GM19397 (cell line): ENCODE data around the gene CCDC117.

ENCODE experiments used
- ATAC-seq: cut with Tn5 transposase; IDR thresholded peaks from one replicate; pipeline ENCODE4 v1.9.1; 2021; ENCODE audit warnings: mild to moderate bottlenecking, moderate library complexity; ENCODE audit not compliant: unreplicated experiment

CCDC117 gene

DNA sequence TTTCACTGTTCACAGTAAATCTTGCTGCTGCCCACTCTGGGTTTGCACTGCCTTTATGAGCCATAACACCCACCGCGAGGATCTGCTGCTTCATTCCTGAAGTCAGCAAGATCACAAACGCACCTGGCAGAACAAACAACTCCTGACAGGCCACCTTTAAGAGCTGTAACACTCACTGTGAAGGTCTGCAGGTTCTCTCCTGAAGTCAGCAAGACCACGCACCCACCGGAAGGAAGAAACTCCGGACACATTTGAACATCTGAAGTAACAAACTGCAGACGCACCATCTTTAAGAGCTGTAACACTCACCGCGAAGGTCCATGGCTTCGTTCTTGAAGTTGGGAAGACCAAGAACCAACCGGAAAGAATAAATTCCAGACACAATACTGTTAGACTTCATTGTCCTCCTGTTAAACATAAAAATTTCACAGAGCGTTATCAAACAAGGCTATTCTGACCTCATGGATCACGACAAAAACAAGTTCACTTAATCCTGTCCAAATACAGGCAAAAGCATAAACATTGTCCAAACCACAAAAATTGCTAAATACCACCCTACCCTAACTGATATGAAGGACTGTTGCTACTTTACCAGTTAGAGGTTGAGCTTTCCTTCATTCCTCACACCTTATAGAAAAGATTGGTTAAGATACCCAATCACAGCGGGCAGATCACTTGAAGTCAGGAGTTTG lies 3.0 kb upstream of the CCDC117 start:
- no peak for ATAC-seq

DNA sequence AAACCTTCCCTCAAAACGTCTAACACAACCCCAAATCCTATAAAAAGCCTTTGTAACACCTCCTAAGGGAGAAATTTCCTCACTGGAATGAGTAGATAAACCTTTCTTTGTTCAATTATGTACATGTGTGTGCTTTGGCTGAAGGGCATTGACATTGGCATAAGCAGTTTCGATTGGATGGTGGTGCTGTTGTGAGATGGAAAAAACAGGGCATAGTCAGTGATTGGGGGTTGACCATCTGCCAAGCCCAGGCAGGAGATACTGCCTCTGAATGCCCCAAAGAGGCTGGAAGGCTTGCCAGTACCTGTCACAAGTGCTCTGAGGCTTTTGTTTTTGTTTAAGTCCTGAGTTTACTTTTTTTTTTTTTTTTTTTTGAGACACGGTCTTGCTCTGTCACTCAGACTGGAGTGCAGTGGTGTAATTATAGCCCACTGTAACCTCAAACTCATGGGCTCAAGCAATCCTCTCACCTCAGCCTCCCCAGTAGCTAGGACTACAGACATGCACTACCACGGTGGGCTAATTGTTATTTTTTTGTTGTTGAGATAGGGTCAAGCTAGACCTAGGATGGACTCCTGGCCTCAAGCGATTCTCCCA lies 1.2 kb upstream of the CCDC117 start:
- ATAC-seq = no peak

DNA sequence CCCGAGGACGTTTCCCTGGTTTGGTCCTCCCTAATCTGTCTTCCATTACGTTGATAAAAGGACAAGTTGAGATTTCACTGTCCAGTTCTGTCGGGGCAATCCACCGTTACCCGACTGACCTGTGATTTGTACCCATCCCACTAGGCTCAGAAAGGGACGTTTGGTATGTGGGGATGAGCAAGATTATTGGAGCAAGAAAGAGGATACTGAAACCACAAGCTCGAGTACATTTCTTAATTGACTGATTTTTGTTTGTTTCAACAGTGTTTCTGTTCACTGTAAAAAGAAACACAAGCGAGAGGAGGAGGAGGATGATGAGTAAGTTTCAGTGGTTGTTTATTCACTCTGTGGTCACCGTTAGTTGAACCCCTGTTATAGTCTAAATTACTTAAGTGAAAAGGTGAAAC lies 969 bp downstream of the CCDC117 start:
- peak; percentile 7 for ATAC-seq

DNA sequence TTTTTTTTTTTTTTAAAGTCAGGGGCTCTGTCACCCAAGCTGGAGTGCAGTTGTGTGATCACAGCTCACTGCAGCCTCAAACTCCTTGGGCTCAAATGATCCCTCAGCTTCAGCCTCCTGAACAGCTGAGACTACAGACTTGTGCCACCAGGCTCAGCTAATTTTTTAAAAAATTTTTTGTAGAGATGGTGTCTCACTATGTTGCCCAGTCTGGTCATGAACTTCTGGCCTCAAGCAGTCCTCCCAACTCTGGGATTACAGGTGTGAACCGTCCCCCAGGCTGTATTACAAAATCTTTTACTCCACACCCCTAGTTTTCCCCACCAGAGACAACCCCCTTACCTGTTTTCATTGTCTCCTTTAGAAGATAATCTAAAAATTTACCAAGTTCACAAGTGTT lies 1.9 kb downstream of the CCDC117 start:
- ATAC-seq = no peak

DNA sequence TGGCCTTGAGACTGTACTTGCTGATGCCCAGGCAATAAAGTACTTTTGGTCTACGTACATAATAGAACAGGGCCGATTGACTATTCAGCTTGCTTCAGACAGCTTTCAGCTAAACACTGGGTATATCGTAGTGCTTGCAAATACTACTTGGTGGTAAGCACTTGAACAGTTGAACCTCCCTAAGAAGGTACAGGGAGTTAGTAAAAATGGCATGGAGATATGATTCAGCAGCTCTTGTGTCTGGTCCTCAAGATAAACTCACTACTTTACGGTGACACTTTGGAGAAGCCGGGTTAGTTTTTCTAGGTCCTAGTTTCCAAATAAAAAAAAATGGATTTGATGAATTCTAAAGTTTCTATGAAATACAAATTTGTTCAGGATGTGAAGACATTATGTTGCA lies 7.3 kb downstream of the CCDC117 start:
- no peak for ATAC-seq

DNA sequence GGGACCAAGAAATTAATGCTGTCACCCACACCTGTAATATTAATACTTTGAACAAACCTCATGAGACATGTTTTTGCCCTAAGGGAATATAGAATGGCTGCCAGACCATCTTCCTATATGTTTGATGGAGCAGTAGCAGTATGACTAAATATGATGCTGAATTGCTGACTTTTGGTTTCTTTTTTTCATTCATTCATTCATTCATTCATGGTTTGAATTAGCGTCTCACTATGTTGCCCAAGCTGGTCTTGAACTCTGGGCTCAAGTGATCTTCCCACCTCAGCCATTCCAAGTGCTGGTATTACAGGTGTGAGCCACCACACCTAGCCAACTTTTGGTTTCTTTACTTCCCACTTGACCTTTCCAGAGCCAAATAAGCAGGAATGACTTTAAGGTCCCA lies 7.8 kb downstream of the CCDC117 start:
- no peak for ATAC-seq

DNA sequence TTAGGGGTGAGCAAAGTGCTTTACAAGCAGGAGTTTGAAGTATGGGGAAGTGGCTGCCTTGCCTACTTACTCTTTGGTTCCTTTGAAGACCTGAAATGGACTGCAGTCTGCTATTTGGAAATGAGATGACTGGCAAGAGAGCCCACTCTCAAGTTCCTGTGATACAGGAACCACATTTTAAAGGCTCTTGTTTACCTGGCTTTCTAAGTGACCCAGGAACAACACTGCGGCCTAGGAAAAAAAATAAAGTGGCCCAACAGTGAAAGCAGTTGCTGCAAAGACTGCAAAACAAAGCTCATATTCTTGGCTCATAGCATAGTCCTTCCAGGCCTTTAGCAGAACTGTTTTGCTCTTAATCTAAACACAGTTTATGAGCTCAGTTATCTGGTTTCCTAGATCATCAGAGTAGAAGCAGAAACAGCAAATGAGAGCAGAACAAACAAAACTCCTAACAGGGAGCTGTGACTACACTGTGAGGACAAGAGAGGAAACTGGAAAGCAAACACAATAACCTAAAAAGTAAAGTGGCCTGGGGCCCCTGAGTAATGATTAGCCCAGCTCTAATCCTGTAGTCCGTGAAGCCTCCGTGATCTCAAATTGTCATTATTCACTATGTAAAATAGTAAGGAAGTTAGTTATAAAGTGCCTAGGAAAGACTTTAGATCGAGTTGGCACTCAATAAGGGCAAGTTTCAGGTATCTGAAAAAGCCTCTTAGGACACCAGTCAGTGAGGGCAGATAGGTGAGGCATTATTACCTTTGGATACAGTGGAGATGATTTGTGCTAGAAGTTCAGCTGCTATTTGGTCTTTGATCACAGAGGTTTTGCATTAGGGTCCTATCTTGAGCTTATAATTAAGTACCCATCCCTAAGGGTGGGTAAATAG lies 11.5 kb downstream of the CCDC117 start:
- no peak for ATAC-seq

DNA sequence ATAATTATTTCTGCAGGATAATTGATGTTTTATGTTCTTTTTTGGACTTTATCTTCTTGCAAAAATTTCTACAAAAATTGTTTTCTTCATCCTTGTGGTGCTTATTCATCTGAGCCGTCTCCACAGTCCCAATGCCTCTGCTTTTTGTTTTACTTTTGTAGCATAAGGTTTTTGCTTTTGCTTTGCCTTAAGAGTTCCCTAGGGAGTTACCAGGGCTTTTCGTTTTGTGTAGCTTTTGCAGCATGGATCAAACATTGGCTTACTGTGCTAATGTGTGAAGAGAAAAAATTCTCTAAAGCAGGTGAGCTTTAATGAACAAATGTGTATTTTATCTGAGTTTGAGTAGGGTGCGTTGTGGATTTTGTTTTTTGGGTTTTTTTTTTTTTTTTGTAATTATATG lies 16.1 kb downstream of the CCDC117 start:
- no peak for ATAC-seq

DNA sequence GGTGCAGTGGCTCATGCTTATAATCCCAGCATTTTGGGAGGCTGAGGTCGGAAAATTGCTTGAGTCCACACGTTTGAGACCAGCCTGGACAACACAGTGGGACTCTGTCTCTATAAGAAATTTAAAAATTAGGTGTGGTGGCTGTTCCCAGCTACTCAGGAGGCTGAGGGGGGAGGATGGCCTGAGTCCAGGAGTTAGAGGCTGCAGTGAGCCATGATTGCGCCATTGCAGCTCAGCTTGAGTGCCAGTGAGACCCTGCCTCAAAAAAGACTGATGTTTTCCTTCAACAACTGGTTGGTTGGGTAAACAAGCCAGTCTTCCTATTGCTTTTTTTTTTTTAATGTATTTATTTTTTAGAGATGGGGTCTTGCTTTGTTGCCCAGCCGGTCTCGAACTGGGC lies 18.6 kb downstream of the CCDC117 start:
- no peak for ATAC-seq

DNA sequence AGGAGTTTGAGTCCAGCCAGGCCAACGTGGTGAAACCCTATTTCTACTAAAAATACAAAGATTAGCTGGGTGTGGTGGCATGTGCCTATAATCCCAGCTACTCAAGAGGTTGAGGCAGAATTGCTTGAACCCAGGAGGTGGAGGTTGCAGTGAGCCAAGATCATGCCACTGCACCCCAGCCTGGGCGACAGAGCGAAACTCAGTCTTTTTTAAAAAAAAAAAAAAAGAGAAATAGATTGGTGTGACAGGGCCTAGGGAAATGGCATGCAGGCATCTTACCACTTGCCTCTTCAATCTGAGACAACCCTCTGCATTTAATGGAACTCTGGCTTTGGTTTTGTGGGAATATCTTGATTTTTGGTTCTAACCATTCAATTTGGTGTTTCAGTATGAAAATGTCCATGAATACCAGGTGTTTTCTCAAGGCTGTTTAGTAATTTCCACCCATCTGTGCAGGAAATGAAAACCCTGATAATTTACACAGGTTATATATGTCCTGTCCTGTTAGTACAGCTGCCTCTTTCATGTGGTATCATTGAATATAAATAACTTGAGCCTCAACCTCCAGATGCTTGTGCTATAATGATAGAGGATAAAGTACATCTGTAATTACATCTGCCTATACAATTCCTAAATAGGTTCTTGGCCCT lies 19.5 kb downstream of the CCDC117 start:
- peak; percentile 60 for ATAC-seq

DNA sequence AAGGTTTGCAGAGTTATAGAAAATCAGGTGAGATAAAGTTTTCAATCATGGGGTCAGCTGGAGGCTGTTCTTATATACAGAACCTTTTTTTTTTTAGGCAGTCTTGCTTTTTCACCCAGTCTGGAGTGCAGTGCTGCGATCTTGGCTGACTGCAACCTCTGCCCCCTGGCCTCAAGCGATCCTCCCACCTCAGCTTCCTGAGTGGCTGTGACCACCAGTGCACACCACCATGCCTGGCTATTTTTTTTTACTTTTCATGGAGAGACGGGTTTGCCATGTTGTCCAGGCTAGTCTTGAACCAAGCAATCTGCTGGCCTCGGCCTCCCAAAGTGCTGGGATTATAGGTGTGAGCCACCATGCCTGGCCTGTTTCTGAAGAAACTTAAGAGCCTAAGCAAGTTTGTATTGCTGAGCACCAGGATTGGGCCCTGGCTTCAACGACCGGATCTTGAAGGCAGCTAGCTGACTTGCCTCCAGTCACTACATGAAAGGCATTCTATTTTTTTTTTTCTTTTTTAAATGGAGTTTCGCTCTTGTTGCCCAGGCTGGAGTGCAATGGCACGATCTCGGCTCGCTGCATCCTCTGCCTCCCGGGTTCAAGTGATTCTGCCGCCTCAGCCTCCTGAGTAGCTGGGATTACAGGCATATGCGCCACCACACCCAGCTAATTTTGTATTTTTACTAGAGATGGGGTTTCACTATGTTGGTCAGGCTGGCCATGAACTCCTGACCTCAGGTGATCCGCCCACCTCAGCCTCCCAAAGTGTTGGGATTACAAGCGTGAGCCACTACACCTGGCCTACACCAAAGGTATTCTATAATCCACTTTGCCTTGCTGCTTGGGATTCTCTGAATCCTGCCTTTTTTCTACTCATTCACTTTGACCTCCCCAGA lies 20.2 kb downstream of the CCDC117 start:
- peak; percentile 38 for ATAC-seq

DNA sequence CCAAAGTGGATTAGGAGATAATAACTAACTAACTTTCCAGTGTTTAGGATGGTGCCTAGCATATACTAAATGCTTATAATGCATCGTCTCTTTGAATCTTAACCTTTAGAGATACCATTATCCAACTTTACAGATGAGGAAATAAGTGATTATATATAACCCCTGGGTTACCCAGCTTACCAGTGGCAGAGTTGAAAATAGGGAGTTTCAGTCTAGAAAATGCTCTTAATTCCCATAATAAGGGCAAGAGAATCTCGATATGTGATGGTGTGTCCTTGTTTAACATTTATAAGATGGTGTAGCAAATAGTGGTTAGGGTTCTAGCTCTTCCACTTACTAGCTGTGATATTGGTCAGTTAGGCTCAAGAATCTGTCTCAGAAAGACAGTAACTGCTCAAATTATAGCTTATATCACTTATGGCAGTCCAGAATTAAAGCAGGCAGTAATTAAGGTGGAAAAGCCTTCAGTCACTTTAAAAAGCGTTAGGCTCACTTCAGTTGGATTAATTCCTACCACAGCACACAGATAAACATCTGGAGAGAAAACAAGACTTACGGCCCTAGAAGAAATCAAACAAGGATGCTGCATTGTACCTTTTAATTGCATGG lies 21.6 kb downstream of the CCDC117 start:
- no peak for ATAC-seq

DNA sequence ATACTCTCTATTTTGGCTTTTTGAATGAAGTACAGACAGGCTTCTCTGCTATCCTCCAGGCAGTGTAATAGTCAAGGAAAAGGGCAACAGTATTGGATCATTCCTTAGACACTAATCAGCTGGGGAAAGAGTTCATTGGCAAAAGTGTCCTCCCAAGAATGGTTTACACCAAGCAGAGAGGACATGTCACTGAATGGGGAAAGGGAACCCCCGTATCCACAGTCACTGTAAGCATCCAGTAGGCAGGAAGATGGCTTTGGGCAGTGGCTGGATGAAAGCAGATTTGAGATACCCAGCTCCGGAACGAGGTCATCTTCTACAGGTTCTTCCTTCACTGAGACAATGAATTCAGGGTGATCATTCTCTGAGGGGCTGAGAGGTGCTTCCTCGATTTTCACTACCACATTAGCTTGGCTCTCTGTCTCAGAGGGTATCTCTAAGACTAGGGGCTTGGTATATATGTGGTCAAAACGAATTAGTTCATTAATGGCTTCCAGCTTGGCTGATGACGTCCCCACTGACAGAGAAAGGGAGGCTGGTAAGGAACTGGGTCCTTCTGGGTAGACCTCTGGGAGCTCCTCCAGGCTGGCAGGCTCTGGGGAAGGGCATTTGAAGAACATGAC lies 22.7 kb downstream of the CCDC117 start:
- ATAC-seq = no peak

DNA sequence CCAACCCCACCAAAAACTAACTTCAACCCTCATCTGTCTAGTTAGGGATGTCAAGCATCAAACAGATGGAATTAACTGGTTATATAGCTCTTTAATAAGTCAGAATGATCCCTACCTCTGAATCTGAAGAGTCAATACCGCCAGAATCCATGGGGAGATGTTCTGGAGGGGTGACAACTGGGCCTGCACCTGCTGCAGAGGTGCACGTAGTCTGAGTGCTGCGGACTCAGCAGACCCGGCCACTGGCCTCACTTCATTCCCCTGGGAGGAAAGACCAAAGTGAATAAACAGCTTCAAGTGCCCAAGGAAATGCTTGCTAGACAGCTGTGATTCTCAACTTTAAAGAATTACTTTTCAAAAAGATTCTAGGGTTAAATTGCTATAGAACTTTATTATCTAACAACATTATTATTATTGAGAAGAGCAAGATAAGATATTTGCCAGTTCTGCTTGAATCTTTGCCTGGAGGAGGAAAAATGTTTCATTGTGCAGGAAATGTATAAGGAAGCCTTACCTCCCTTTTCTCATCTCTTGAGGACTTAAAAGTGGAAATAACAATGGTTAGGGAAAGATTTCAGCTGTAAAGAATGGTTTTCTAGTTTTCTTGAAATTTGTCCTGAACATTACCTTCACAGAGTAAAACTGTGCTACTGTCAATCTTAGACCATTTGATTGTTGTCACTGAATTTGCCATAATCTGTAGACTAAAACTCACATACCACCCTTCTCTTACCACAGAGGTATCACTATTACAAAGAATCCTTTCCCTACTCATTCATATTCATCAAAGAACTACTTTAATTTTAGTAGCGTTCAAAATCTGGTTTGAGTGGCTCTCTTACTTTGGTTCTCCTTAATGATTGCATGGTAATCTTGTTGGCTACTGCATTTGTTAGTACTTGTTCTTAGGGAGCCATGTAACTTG lies 23.7 kb downstream of the CCDC117 start:
- ATAC-seq = no peak

DNA sequence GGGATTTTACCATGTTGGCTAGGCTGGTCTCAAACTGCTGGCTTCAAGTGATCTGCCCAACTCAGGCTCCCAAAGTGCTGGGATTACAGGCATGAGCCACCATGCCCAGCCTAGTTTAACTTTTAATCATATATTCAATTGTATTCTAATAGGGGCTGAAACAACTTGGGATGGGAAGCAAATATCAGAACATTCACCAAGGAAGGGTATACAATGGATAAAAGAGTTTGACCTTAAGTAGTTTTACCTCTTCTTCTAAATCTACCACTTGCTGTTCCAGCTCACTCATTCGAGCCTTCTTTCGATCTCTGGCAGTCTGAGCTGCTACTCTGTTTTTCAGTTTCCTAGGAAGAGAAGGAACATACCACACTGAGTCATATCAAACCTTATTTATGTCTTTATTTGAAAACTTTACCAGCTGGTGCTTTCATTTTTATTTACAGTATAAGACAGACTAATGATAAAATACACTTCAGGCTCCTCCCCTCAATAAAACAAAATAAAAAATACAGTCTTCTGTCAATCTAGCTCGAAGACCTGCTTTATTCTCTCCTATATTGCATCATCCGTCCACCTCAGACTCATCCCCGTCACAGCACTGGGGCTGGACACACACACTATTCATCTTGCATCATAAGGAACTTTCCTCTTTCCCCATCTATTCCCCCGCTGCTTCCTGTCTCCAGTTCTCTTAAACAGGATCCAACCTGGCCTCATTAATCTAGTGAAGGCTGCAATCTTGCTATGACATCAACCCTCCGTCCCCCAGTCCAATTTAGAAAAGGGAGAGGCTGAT lies 26.5 kb downstream of the CCDC117 start:
- ATAC-seq = no peak

DNA sequence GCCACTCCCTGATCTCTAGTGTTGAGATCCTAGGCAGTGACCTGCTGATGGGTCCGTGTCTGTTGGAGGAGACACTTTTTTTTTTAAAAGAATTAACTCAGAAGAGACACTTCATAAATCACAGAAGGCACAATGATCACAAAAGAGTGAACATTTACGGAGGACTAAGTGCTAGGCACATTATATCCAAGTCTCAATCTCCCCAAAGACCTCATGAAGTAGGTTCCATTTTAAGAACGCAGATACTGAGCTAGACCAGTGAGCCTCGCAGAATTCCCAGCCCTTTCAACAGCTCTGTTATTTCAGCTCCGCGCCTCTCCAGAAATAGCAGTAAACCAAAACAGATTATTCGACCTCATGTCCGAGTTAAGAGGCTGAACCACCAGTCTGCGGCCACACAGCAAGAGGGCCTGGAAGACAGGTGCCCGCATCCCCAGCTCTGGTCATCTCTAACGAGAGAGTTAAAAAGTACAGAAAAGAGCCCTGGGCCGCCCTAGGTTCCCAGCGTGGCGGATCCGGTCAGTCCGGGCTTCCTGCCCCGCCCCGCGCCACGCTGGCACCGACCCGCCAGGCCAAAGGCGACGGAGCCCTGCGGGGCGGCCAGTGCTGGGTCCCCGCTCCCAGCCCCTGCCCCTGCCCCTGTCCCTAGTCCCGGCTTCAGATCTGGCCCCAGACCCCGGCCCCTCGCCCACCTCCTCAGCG lies 27.3 kb downstream of the CCDC117 start:
- ATAC-seq = peak; percentile 39
